SKM-1 (cell line): Measurements from ENCODE around the gene AMOTL2.

Source experiments
- DNase-seq: peaks from one replicate; lab custom pipeline; 2025; ENCODE audit not compliant: unreplicated experiment; lab: John Stamatoyannopoulos, UW

AMOTL2 gene

DNA sequence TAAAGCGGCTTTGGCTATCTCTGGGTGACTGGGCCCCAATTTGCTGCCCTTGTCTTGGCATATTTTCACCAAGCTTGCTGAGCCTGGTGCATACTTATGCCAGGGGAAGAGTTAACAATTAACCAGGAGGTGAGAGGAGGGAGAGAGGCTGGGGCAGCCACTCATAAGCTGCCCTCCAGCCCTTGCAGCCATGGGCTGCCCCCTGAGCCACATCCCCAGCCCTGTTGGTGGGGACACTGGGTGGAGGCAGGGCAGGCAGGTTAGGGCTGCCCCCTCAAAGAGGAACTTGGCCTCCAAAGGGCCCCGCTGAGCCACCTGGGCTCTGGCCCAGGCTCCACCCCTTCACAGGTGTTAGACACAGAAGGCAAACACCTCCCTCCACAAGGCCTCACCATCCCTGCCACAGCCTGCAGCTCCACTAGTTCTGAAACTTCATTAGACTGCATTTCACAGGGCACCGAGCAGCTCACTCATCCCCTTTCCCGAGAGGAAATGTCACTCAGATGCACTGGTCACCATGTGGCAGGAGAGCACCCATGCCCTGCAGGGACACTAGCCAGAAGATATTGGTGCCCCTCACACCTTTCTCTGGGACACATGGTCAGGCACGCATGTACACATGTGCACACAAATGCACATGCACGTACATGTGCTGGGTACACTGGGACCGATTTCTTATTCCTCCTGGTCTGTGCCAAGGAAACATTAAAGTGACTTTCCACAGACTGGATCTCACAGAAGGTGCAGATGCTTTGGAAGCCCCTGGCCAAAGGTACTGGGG, 20.2 kb downstream of the AMOTL2 start:
- DNase-seq, result no peak

DNA sequence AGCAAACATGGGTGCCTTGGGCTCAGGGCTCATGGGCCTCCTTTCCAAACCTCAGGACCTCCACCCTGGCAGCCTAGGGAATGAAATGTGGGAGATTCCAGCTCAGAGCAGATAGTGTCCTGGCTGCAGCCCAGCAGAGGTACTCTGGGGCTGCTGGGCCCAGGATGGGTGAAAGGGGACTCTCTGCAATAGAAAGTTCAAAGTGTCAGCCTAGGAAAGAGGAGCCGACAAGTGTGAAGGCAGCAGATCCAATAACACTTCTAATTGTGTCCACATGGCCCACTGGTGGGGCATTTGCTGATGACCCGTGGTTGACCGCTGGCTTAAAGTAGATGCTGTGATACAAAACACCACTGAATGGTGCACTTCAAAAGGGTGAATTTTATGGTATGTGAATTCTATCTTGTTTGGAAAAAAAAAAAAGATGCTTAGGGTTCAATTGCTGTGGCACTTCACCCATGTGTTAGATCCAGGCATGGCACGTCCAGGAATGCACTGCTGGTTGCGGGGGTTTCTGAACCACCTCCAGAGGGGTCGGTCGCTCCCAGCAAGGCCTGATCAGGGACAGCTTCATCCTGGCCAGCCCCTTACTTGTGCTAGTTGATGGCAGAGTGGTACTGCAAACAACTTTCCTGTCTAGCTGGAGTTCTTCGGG, 20.9 kb downstream of the AMOTL2 start:
- no peak for DNase-seq

DNA sequence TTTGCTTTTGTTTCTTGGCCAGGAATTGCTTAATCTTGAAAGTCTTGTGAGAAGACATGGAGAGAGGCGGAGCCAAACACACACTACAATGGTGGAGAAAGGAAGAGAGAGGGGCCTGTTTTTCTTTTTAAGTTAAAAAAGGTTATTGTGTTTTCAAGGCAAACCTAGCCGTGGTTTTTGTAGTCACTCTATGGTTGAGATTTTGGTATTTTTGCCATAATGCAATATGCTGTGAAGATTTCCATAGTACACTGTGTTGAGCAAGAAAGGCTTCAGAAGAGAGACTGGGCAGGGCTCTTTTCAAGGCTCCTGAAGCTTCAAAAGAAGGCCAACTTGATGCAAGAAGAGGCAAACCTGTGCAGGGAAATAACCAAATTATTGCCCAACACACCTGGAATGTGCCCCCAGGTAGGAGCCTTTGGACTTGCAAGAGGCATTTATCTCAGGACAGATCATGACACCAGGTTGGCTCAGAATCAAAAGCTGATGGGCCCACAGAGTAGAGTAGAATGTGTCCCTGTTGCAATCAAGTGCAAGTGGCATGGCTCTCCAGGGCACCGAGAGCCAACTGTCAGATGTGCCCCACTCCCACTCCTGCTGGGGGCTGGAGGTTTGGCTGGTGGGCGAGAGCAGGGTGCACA, 22.1 kb downstream of the AMOTL2 start:
- no peak for DNase-seq

DNA sequence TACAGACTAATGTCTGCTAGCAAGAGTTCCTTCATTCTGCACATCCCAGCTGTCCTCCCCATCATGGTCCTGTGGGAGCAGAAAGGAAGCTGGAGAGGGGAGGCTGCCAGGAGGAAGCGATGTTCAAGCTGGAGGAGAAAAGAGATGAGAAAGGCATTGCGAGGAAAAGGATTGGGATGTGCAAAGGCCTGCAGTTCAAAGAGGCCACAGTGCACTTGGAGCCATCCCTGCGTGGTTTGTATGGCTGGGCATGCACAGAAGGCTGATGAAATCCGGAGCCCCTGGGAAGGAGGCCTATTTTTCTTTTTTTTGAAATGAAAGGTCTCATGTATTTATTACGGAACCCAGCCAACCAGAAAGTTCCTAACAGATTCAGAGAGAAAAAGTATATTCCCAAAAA, 22.8 kb downstream of the AMOTL2 start:
- no peak for DNase-seq

DNA sequence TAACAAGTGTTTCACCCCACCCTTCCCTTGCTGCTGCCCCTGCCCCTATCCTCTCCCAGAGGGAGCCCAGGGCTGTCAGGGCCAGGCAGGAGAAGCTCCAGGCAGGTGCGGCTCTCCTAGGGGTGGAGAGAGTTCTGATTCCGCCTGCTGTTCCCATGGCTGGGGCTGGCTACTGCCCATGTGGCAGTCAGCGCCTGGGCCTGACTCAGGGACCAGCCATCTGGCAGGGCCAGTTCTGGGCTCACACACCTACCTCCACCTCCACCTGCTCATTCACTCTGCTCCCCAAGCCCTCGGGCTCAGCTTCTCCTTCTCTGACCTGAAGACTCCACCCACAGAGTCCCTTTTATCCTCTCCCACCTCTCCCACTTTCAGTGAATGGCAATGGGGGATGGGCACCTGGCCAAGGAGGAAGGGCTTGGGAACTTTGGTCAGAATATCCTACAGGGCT, 23.4 kb downstream of the AMOTL2 start:
- DNase-seq, result no peak

DNA sequence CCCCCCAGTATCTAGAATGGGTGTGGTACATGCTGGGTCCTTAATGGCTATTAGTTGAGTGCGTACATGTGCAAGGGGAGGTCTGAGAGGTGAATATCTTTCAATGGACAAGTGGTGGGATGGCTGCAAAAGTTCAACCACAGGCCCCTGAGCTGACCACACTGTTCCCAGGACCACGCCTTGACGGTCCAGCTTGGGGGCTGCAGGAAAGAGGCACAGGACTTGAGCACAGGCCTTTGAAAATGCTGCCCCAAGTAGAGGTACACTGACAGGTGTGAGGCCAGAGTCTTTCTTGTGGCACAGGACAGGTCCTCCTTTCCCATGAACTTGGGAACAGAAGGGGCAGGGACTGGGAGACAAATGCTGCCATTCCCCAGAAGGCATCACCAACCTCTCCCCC, 24.0 kb downstream of the AMOTL2 start:
- no peak for DNase-seq

DNA sequence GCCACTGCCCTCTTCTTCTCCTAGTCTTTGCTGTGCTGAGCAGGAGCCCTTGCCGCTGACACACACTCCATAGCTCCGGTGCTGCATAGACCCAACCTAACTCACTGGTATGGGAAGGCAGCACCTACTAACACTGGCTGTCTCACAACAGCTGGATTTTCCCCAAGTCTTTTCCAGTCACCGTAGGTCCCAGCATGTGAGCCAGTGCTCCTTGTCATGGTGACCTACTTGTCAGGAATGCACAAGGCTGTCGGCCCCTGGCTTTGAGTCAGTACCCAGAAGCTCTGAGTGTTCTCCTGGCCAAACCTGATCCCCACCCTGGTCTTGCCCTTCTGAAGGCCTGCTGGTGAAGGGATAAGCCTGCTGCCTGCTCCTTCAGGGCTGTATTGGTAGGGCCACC, 25.7 kb downstream of the AMOTL2 start:
- no peak for DNase-seq

DNA sequence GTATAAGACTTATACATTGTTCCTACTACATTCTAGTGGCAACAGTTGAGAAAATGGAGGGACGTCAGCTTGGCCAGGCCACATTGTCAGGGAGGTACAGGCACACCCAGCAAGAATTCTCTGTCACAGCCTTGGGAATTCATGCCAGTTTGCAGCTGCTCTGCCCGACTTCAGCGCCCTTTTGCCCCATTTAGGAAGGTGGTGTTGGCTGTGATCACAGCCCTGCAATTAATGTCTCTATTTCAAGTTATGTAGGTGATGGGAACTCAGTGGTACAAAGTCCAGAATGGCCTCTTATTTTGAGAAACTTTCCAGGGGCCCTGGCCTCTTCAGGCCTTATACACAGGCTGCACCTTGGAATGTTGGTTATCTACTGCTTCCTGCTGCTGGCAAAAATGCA, 26.7 kb downstream of the AMOTL2 start:
- no peak for DNase-seq

DNA sequence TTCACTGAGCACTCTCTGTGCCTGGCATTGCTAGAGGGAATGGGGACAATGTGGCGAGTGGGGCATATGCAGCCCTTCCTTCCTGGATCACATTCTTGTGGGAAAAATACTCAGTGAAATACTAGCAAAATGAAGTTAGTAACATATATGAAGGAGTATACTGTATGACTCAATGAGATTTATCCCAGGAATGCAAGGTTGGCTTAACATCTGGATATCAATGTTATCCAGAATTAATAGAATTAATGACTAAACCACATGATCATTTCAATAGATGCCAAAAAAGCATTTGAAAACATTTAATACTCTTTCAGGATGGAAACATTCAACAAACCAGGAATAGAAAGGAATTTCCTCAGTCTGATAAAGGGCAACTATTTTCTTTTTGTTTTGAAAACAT, 27.5 kb downstream of the AMOTL2 start:
- no peak for DNase-seq

DNA sequence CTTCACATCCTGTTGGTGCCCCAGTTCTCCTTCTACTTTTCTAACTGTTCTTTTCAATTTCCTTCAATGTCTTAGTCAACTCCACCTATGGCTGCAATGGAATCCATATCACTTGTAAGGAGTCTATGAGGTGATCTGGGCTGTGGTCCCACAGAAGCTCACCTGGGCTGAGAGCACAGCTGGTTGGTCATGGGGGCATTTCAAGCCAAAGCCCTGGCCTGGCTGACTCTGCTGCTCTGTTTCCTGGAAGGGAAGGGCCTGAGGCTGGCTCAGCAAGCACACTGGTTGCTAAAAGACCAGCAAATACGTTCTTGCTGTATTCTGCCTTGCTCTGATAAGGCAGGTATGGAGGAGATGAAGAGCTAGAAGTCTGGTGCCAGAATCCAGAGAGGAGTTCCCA, 29.0 kb downstream of the AMOTL2 start:
- no peak for DNase-seq

DNA sequence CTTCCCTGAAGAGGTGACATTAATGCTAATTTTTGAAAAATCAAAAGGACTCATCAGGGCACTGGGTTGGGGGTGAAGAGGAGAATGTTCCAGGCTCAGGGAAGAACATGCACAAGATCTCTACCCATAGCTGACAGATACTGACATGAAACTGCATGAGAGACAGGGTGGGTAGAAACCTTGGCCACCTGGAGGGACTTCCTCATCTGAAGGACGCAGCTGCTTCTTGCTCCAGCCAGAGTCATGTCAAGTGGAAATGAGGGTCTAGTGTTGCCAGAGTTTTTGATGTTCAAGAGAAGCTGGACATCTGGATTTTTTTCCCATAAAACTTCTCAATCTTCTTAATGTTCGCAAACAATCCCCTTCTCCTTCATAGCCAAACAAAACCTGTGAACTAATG, 29.7 kb downstream of the AMOTL2 start:
- no peak for DNase-seq

DNA sequence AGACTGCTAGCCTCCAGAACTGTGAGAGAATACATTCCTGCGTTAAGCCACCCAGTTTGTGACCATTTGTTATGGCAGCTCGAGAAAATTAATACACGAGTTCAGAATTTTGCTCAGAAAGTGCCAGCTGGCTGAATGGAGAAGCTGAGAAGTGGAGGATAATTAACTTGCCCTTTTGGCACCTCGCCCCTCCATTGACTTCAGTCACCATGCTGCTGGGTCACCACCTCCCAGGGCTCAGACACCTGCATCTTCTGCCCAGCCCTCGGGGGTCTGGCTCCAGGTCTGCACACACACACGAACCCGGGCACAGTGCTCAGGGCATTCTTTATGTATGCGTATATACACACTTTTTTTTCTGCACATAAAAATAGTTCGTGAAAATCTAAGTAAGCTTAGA, 32.0 kb downstream of the AMOTL2 start:
- DNase-seq, result no peak

DNA sequence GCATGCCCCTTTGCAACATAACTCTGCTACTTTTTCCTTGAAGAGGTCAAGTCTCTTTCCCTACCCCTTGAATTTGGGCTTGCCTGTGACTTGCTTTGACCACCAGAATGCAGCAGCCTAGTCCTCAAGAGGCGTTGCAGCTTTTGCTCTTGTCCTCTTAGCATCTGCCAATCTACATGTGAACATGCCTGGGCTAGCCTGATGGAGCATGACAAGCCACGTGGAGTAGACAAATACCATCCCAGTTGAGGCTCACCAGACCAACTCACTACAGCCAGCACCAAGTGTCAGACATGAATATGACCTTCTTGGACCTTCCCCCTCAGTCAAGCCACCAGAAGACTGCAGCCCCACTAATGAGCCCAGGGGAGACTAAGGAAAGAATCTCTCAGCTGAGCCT, 32.9 kb downstream of the AMOTL2 start:
- no peak for DNase-seq

DNA sequence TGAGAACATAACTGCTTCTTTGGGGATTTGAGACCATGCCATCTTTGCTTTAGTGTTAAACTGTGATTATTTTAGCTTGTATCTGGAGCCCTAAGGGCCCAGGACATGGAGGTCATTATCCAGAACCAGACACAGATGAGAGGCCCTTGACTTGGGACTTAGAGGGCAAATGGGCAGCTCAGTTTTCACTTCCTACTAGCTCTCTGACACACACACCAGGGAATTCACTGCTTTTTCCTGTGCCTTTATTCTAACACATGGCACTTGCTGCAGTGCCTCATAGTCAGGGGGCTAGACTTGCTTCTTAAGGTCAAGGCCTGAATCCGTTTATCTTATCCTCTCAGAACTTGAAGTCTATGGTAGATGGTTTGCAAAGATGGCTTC, 33.3 kb downstream of the AMOTL2 start:
- DNase-seq, result no peak

DNA sequence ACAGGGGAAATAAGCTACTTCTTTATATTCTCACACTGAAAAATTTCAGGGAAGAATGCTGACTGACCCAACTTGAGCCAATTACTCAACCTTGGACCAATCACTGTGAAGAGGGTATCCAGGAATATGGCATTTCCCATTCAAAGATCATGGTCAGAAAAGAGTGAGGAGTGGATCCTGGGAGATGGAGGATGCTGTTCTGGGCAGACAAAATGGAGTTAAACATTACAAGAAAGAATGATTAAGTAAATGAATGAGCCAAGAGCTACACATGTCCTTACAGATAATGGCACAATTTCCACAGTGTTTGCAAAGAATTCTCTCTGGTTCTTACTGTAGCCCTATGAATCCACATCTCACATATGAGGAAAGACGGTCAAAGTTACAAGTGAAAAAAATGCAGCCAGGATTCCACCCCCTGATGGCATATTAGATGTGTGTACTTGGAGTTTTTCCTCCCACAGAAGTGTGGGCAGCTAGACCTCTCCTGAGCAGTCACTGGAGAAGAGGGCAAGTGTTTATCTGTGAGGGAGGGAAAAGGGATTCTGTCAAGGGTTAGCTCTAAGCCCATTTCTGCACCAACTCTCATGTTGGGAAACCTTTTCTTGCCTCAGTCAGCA, 33.8 kb downstream of the AMOTL2 start:
- DNase-seq, result no peak

DNA sequence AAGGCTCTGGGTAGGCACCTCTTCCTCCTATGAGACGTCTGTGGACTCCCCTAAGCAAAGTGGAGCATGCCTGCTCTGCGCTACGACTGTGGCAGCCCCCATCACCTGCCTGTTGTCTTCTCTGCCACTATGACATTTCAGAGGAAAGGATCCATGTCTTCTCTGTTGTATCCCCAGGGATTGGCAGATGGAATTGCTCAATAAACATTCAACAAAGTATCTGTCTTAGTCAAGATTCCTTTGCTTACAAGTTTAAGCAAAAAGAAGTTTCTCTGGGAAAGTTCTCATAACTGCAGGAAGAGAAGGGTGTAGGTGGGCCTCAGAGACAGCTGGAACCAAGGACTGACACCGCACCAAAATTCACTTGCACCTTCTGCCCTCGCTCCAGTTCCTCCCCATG, 34.3 kb downstream of the AMOTL2 start:
- no peak for DNase-seq

DNA sequence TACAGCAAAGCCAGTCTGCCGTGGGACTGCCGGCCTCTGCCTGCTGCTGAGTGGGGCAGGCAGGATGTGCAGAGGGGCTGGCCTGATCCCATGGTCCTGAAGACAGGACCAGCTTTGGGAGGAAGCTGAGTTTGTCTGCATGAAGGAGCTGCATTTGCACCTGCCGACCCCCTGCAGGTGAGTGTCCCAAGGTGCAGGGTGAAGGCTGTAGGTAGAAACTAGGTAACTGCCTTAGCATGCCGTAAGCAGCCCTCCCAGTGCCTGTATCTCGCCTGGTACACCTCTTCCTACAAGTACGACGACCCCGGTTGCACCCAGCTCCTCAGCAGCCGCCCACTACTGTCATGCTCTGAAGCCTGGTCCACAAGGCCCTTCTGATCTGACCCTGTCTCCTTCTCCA, 34.9 kb downstream of the AMOTL2 start:
- DNase-seq, result no peak

DNA sequence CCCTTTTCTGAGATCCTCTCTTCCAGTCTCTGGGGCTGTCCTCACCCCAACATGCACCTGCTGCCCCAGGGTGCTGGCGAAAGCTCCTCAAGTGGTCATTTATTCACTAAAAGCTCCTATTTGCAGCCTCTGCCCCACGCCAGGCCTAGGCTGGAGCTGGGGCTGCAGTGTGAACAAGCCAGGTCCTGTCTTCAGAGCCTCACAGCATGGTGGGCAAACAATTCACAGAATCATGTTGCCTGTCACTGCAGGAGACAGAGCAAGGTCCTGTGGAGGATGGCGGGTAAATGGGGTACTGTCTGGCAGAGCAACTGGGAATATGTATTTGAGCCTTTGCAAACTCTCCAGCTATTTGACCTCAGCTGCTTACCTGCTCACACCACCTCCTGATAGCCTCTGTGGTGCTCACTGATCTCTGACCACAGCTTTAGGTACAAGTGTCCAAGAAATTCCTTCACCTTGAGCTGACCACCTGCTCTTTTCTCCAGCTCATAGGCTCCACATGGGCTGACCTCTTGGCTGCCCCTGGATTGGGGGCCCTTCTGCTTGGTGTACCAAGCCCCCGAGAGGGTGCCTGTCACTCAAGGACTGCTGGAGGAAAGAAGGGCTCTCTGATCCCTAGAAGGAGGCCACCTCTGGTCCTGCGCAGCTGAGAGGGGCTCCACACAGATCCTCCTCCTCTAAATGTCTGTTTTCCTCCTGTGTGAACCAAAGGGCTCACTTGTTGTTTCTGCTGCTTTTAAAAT, 35.6 kb downstream of the AMOTL2 start:
- DNase-seq, result no peak

DNA sequence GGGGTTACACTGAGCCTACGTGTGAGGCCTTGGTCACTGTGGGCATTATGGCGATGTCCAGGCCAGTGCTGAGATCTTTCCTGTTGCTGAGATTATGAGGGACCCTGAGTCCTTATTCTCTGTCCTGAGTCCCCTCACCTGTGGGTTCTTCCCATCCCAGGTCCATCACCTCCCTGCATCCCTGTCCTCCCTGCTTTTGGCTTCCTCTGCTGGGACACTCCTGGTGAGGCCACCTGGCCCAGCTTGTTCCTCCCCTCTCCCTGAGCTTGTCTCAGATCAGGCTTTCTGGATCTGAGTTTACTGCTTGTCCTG, 36.1 kb downstream of the AMOTL2 start:
- DNase-seq, result no peak

DNA sequence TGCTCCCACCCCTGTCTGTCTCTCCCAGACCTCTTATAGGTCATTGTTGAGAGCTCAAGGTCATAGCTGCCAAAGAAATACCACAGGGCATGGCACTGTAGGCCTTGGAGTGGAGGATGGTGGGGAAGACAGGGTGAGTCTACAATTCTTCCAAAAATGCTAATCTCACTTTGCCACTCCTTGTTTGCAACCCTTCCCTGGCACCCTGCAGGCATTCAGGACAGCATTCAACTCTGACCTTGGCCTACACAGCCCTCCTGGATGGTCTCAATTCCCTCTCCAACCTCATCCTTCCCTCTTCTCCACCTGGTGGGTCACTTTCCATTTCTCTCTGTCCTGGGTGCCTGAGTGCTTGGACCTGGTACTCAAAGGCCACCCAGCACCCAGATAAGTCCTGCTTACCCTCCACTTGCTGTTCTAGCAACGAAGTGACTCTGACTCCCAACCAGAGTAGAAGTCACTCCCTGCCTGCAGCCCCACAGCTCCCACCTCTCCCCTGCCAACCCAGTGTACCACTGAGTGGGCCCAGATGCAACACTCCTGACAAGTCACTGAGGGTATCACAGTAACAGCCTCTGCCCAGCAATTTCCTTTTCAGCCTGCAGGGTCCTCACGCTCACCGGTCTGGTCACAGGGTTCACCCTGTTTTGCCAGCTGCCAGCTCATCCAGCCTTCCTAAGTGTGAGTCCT, 36.6 kb downstream of the AMOTL2 start:
- DNase-seq, result no peak

DNA sequence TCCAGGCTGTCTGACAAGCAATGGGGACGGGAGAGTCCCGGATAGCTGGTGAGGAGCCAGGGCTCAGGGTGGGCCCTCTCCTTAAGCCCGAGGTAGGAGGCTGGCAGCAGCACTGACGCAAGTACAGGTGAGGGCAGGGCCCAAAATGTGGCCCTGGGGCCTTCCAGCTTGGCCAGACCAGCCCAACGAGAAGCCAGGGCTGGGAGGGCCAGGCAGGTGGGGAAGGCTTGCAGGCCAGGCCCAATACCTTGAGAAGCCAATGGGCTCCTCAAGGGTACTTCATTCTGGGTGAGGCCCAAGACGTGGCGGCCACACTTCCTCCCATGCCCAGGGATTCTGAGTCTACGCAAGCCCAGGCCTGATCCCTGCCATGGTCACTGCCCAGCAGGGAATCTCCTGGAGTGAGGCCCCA, 37.2 kb downstream of the AMOTL2 start:
- DNase-seq, result no peak
